CD14-positive monocyte (primary cell): Measurements from ENCODE around the gene NTM. TPM values are rescaled to one million over a fixed set of nuclear protein-coding genes. Genes with fewer than 3 reads are reported as not detected.

Experiments used
- DNase-seq, 3 donors: peaks; one replicate each; pipeline ENCODE4 v3.0.0-alpha.2; 2011 to 2022
- H2AFZ ChIP-seq: 2 replicates; pipeline ENCODE4 v1.6.0; 2012; ENCODE audit warnings: mild to moderate bottlenecking, low read depth, low read length, inconsistent platforms; ENCODE audit not compliant: insufficient read depth, poor library complexity, severe bottlenecking
- H3K27ac ChIP-seq, 2 donors: 1 replicate in 1 of 2; 2 replicates in 1 of 2; pipeline ENCODE4 v1.5.1; 2012 to 2013; ENCODE audit warnings: low read length in 2 of 2, control low read depth in 1 of 2, inconsistent platforms in 1 of 2, low read depth in 1 of 2, mild to moderate bottlenecking in 1 of 2
- H3K27me3 ChIP-seq, 2 donors: one replicate each; pipeline versions ENCODE4 v1.6.0 to v1.6.1; 2011 to 2013; ENCODE audit warnings: low read length in 2 of 2; ENCODE audit not compliant: control insufficient read depth in 2 of 2, insufficient read depth in 2 of 2
- H3K36me3 ChIP-seq, 2 donors: replicated peaks in 1 of 2; 1 replicate in 1 of 2; 2 replicates in 1 of 2; pipeline versions ENCODE4 v1.5.1 to v1.6.1; 2012 to 2013; ENCODE audit warnings: low read length in 2 of 2, control low read depth in 1 of 2, inconsistent platforms in 1 of 2, mild to moderate bottlenecking in 1 of 2; ENCODE audit not compliant: insufficient read depth in 2 of 2, control insufficient read depth in 1 of 2
- H3K4me1 ChIP-seq, 2 donors: 1 replicate in 1 of 2; 2 replicates in 1 of 2; pipeline versions ENCODE4 v1.5.1 to v1.6.1; 2012 to 2013; ENCODE audit warnings: low read length in 2 of 2, control low read depth in 1 of 2, inconsistent platforms in 1 of 2, mild to moderate bottlenecking in 1 of 2, moderate library complexity in 1 of 2; ENCODE audit not compliant: insufficient read depth in 2 of 2, control insufficient read depth in 1 of 2
- H3K4me2 ChIP-seq: replicated peaks from 2 replicates; pipeline ENCODE3; 2012; ENCODE audit warnings: low read length, moderate library complexity, mild to moderate bottlenecking; ENCODE audit not compliant: poor library complexity, severe bottlenecking; ENCODE audit errors: extremely low read depth
- H3K4me3 ChIP-seq, 3 experiments: fragments of 200-600 bp in 1 of 3; sonication (generic) in 1 of 3; replicated peaks in 1 of 3; 1 replicate in 2 of 3; 2 replicates in 1 of 3; pipeline ENCODE4 v1.5.1; 2011 to 2013; ENCODE audit warnings: low read length in 3 of 3, mild to moderate bottlenecking in 3 of 3, control low read depth in 2 of 3, low read depth in 2 of 3, inconsistent platforms in 1 of 3, moderate library complexity in 1 of 3
- H3K79me2 ChIP-seq: 2 replicates; pipeline ENCODE4 v1.6.0; 2012; ENCODE audit warnings: mild to moderate bottlenecking, control low read depth, inconsistent platforms, low read length, moderate library complexity; ENCODE audit not compliant: insufficient read depth
- H3K9ac ChIP-seq: 2 replicates; pipeline ENCODE4 v1.6.0; 2017; ENCODE audit warnings: low read length, mild to moderate bottlenecking; ENCODE audit not compliant: insufficient read depth, poor library complexity, severe bottlenecking
- H3K9me3 ChIP-seq, 2 donors: replicated peaks in 1 of 2; 1 replicate in 1 of 2; 2 replicates in 1 of 2; pipeline versions ENCODE4 v1.5.1 to v1.6.1; 2012 to 2013; ENCODE audit warnings: low read length in 2 of 2, control low read depth in 1 of 2; ENCODE audit not compliant: control insufficient read depth in 1 of 2, insufficient read depth in 1 of 2
- H4K20me1 ChIP-seq: 2 replicates; pipeline ENCODE4 v1.6.0; 2012; ENCODE audit warnings: mild to moderate bottlenecking, low read length, control low read depth, moderate library complexity; ENCODE audit not compliant: insufficient read depth
- H3K27ac Mint-ChIP-seq, 7 donors: one replicate each; pipeline ENCODE4 v1.8.0; 2020; ENCODE audit warnings: mild to moderate bottlenecking in 7 of 7, mixed read lengths in 7 of 7, moderate library complexity in 6 of 7, inconsistent platforms in 2 of 7
- H3K27me3 Mint-ChIP-seq, 3 donors: one replicate each; pipeline ENCODE4 v1.8.0; 2021 to 2022; ENCODE audit warnings: low read depth in 3 of 3, mild to moderate bottlenecking in 3 of 3, mixed read lengths in 3 of 3, moderate library complexity in 3 of 3, inconsistent platforms in 1 of 3
- H3K36me3 Mint-ChIP-seq, 2 donors: one replicate each; pipeline ENCODE4 v1.8.0; 2020; ENCODE audit warnings: mixed read lengths in 2 of 2, inconsistent platforms in 1 of 2, mild to moderate bottlenecking in 1 of 2
- H3K4me1 Mint-ChIP-seq: one replicate; pipeline ENCODE4 v1.8.0; 2020; ENCODE audit warnings: mild to moderate bottlenecking, mixed read lengths
- H3K4me3 Mint-ChIP-seq, 2 donors: one replicate each; pipeline ENCODE4 v1.8.0; 2020; ENCODE audit warnings: mild to moderate bottlenecking in 2 of 2, mixed read lengths in 2 of 2, moderate library complexity in 1 of 2
- H3K9me3 Mint-ChIP-seq, 7 donors: one replicate each; pipeline ENCODE4 v1.8.0; 2020 to 2022; ENCODE audit warnings: mixed read lengths in 7 of 7, mild to moderate bottlenecking in 6 of 7, moderate library complexity in 6 of 7, inconsistent platforms in 2 of 7
- WGBS: methylation state at CpG from one replicate; pipeline ENCODE4 v1.1.5; 2013; ENCODE audit warnings: missing lambda C conversion rate; ENCODE audit not compliant: insufficient coverage; 5-methylcytosine and 5-hydroxymethylcytosine counted together
- intact Hi-C, 2 donors: fragments of 100-400 bp; cut with micrococcal nuclease; formaldehyde crosslinking; loops; one replicate each; pipeline versions ENCODE4 v1.15.0 to v1.15.1; 2023
- polyA plus RNA-seq, 3 donors: library from polyadenylated mRNA; depleted of rRNA in 1 of 3; unstranded in 2 of 3; stranded (reverse) in 1 of 3; fragments of 300-500 nt in 2 of 3; fragments of >200 nt in 1 of 3; fragmentation: Illumina TruSeq in 2 of 3; gene quantifications; 1 replicate in 2 of 3; 2 replicates in 1 of 3; pipeline ENCODE4 v1.2.3, GENCODE V29; 2012 to 2021
- TF ChIP-seq, protein P1 (sequence below): fragments of 200-600 bp; IDR thresholded peaks from one replicate; pipeline ENCODE4 v1.8.0; 2022; ENCODE audit warnings: antibody characterized with exemption, mild to moderate bottlenecking

Gene NTM
- polyA plus RNA-seq, 3 donors = not detected

DNA sequence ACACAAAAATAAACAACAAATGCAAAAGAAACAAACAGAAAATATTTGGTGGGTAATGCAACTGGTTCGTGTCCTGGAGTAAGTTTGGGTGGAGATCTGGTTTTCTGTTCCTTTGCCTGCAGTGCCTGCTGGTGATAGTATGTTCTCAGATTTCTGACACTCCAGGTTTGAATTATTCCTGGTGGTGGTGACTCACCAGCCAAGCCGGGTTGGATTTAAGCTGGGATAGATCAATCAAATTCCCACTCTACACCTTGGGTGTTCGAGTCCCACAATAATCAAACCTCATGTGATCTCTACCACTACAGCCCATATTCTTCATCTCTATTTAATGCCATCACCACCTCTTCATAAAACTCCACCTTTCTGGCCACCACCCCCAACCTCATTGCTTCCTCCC, 421.8 kb downstream of the NTM start:
- Histone ChIP-seq H3K9ac (no peak overlapping the region), H3K9me3 (no peaks in the 10 kb centered on the region), H3K27me3 (peaks cover 0 to 2% of the 10 kb centered on the region in 2 donors), H2AFZ (no peak overlapping the region), H3K4me2 (no peak overlapping the region), H3K27ac (no peak overlapping the region), H4K20me1 (no peaks in the 10 kb centered on the region), H3K4me3 (no peak overlapping the region), H3K79me2 (no peaks in the 10 kb centered on the region), H3K36me3 (no peaks in the 10 kb centered on the region), H3K4me1 (no peaks in the 10 kb centered on the region)
- DNase-seq = no peak
- 92% methylated on average over 3 of the region's 3 CpGs for WGBS
- H3K9me3 Mint-ChIP-seq = peaks cover 0 to 10% (median 0%) of the 10 kb centered on the region in 7 donors
- no peaks in the 10 kb centered on the region for H3K4me1 Mint-ChIP-seq
- peaks cover 6 to 14% (median 7%) of the 10 kb centered on the region in 3 donors for H3K27me3 Mint-ChIP-seq
- H3K27ac Mint-ChIP-seq = no peak overlapping the region
- H3K4me3 Mint-ChIP-seq = no peak overlapping the region
- intact Hi-C loops = no loop called here
- TF ChIP-seq, protein P1, sequence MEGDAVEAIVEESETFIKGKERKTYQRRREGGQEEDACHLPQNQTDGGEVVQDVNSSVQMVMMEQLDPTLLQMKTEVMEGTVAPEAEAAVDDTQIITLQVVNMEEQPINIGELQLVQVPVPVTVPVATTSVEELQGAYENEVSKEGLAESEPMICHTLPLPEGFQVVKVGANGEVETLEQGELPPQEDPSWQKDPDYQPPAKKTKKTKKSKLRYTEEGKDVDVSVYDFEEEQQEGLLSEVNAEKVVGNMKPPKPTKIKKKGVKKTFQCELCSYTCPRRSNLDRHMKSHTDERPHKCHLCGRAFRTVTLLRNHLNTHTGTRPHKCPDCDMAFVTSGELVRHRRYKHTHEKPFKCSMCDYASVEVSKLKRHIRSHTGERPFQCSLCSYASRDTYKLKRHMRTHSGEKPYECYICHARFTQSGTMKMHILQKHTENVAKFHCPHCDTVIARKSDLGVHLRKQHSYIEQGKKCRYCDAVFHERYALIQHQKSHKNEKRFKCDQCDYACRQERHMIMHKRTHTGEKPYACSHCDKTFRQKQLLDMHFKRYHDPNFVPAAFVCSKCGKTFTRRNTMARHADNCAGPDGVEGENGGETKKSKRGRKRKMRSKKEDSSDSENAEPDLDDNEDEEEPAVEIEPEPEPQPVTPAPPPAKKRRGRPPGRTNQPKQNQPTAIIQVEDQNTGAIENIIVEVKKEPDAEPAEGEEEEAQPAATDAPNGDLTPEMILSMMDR = no peak
- no peaks in the 10 kb centered on the region for H3K36me3 Mint-ChIP-seq

DNA sequence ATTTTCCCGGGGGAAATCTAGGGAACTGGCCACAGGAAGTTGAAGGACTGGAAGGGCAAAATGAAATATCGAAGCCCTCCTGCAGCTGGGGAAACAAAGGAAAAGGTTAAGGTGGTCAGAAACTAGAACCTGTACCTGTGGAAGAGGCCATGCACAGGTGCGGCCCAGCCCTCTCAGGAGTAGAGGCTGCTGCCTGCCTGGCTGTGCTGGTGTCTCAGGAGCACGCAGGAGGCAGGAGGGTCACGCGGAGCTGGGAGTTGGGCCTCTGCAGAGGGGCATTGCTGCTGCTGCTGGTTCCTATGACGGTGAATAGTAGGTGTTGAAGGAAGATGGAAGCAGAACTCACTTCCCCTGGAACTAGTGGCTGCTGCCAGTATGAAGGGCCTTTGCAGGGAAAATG, 425.7 kb downstream of the NTM start:
- TF ChIP-seq, protein P1 = no peak
- peaks cover 0 to 2% of the 10 kb centered on the region in 2 donors for H3K27me3 ChIP-seq
- H2AFZ ChIP-seq = no peak overlapping the region
- H3K9me3 Mint-ChIP-seq = peaks cover 0 to 2% (median 0%) of the 10 kb centered on the region in 7 donors
- H3K4me1 ChIP-seq = no peaks in the 10 kb centered on the region
- intact Hi-C loops = no loop called here
- no peak overlapping the region for H3K27ac Mint-ChIP-seq
- no peaks in the 10 kb centered on the region for H3K36me3 Mint-ChIP-seq
- no peaks in the 10 kb centered on the region for H3K9me3 ChIP-seq
- no peaks in the 10 kb centered on the region for H3K36me3 ChIP-seq
- no peaks in the 10 kb centered on the region for H3K79me2 ChIP-seq
- no peak overlapping the region for H3K4me3 ChIP-seq
- no peaks in the 10 kb centered on the region for H3K4me1 Mint-ChIP-seq
- no peak for DNase-seq
- H3K27me3 Mint-ChIP-seq = peaks cover 3 to 12% (median 8%) of the 10 kb centered on the region in 3 donors
- WGBS = 53% methylated on average over 3 of the region's 7 CpGs
- H3K27ac ChIP-seq = no peak overlapping the region
- no peaks in the 10 kb centered on the region for H4K20me1 ChIP-seq
- H3K9ac ChIP-seq = no peak overlapping the region
- no peak overlapping the region for H3K4me3 Mint-ChIP-seq
- no peak overlapping the region for H3K4me2 ChIP-seq
